ENCODE data around the gene NRF1.

The NRF1 gene

DNA sequence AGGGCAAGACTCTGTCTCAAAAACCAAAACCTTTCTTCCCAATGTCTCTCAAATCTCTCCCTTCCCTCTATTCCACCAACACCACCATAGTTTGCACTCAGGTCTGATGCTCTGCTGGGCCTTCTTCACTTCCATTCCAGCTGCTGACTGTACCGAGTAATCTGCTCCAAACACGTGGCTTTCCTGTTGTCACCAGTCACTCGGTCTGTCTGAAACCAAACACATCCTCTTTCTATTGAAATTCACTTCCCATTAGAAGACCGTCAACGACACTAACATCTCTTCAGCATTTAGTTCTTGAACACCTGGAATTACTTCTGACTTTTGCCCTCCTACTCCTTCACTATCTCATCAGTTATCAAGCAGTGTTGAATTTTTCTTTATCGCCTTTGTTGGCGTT, 4.7 kb upstream of the NRF1 start:
- in situ Hi-C loops (cut with HindIII; ENCODE audit: low sequenced_read_pairs), result no loop called here
- H3K4me3 ChIP-seq (ENCODE audit: low read depth, low read length), result no peak overlapping the region
- no peak for DNase-seq (ENCODE audit: low read depth)
- no peak for TF ChIP-seq CTCF (IDR thresholded peaks at IDR 0.05; ENCODE audit: low read depth, low read length, missing control alignments)

DNA sequence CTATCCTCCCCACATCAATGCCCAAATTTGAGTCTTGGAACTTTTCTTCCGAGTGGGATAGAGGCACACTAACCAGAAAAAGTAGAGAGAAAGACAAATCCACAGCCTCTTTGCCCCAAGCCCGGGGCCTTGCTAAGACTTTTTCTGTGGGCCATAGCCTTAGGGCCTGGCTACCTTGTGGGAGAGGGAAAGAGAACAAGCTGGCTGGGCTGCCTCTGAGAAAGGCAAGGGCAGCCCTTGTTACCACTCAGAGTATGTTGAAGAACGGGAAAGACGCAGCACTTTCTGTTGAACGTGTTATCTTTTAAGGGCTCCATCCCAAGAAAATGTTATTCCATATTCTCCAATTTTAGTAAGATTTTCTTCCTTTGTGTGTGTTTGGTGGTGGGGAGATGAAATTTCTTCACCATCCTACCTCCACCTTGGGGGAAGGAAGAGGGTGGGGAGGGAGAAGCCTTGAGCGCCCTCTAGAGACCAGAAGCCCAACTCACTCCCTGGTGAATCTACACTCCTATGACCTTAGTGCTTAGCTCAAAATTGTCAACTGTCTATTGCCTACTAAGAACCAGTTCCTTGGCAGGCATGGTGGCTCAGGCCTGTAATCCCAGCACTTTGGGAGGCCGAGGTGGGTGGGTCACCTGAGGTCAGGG, 3.9 kb upstream of the NRF1 start:
- no peak overlapping the region for H3K4me3 ChIP-seq (ENCODE audit: low read depth, low read length)
- DNase-seq (ENCODE audit: low read depth), result no peak
- TF ChIP-seq CTCF (IDR thresholded peaks at IDR 0.05; ENCODE audit: low read depth, low read length, missing control alignments), result peak; percentile 59
- in situ Hi-C loops (cut with HindIII; ENCODE audit: low sequenced_read_pairs), result no loop called here

DNA sequence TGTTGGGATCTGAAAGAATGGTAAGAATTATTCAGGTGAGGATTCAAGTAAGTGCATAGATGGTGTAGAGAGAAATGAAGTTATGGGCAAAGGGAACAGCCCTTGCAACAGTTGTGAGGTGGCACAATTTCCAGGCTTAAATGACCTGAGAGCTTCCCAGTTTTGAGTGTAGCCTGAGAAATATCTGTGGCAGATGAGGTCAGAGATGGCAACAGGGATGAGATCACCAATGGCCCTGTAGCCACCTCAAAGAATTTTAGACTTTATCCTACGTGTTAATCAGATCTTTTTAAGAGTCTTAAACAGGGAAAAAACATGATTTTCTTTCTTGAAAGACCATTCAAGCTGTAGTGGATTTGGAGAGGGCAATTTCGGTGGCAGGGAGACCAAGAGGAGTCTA, 1.9 kb upstream of the NRF1 start:
- in situ Hi-C loops (cut with HindIII; ENCODE audit: low sequenced_read_pairs), result no loop called here
- H3K4me3 ChIP-seq (ENCODE audit: low read depth, low read length), result no peak overlapping the region
- no peak for DNase-seq (ENCODE audit: low read depth)
- TF ChIP-seq CTCF (IDR thresholded peaks at IDR 0.05; ENCODE audit: low read depth, low read length, missing control alignments), result no peak

- no peak for DNase-seq (ENCODE audit: low read depth)
- peak overlapping the region; percentile 90 for H3K4me3 ChIP-seq (ENCODE audit: low read depth, low read length)
- TF ChIP-seq CTCF (IDR thresholded peaks at IDR 0.05; ENCODE audit: low read depth, low read length, missing control alignments), result no peak
- in situ Hi-C loops (cut with HindIII; ENCODE audit: low sequenced_read_pairs), result no loop called here
Observed at GRCh38 chr7:129610709-129611245, 743 bp upstream of the NRF1 start.

DNA sequence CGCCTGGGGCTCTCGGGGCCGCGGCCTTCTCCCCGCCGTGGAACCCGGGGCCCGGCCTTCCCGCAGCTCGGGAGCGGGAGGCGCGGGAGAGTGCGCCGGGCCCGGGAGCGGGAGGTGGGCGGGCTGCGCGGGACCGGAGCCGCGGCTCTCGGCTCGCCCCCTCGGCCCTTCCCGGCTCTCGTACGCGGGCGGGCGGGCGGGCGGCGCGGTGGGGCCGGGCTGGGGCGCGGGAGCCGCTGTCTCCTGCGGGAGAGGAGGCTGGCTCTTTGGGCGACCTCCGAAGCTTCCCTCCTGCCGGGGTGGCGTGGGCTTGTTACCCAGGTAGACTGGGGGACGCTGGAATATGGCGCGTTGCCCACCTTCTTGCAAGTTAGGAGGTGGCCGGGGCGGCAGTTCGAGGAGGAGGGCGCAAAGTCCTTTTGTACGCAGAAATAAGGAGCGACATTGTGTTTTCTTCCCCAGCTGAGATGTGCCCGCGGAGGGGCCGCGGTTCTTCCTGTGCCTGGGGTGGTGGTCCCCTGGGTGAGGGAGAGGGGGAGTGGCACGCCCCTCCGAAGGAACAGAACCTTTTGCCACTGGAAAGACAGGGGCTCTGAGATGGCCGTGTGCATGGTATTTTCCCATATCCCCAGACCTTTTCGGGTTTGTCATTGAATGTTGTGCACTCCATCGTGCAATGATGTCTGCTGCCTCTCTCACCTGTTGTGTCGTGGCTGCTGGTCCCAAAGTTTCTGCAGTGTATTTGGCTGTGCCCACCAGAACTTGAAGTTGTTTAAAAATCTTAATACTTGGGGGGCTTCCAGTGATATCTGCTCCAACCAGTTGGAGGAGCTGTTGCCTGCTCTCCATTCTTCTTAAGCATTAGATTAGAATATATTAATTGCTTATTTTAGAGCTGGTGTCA, 844 bp downstream of the NRF1 start:
- peak overlapping the region; percentile 90 for H3K4me3 ChIP-seq (ENCODE audit: low read depth, low read length)
- peak; percentile 75 for TF ChIP-seq CTCF (IDR thresholded peaks at IDR 0.05; ENCODE audit: low read depth, low read length, missing control alignments)
- in situ Hi-C loops (cut with HindIII; ENCODE audit: low sequenced_read_pairs), result no loop called here
- peak; percentile 19 for DNase-seq (ENCODE audit: low read depth)

DNA sequence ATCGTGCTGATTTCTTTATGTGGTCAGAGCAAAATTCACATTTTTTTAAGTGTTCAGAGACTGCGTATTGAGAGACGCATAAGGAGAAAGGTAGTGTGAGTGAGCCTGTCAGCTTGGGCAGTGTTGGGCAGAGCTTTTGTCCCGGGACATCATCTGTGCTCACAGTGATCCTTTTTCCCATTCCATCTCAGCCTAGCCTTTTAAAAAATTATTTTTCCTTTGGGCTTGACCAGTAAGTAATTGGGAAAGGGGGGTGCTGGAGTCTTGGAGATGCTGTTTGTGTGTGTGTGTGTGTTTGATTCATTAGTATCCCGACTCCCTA, 1.5 kb downstream of the NRF1 start:
- DNase-seq (ENCODE audit: low read depth), result no peak
- H3K4me3 ChIP-seq (ENCODE audit: low read depth, low read length), result peak overlapping the region; percentile 90
- in situ Hi-C loops (cut with HindIII; ENCODE audit: low sequenced_read_pairs), result no loop called here
- TF ChIP-seq CTCF (IDR thresholded peaks at IDR 0.05; ENCODE audit: low read depth, low read length, missing control alignments), result no peak

Data from astrocyte of the cerebellum (primary cell).